Left ventricle myocardium superior (tissue), 1 donor: ENCODE measurements around the gene CACNA2D1. TPM values are rescaled to one million over a fixed set of nuclear protein-coding genes. Genes with fewer than 3 reads are reported as not detected.

ENCODE experiments used
- ATAC-seq: fragments of 200-7000 bp; cut with Tn5 transposase; one replicate; pipeline ENCODE4 v1.9.1; 2020; ENCODE audit warnings: mild to moderate bottlenecking, moderate library complexity
- DNase-seq: peaks from one replicate; pipeline ENCODE4 v3.0.0-alpha.2; 2020
- intact Hi-C: fragments of 100-400 bp; cut with micrococcal nuclease; formaldehyde crosslinking; loops from one replicate; pipeline ENCODE4 v1.11.0; 2022
- total RNA-seq: library from RNA; stranded (reverse); fragmentation: NEBNext Ultra II Directional; extraction: Animal tissue kit (Norgen Biotek cat#: 25700); gene quantifications from one replicate; pipeline ENCODE4 v1.2.1, GENCODE V29; 2021
- donor health status: DM: no; HTN: yes; CAD: no; lungs with severe emphysema.

Gene CACNA2D1
- total RNA-seq, 1 donor from 2014 or later, result 48.1 TPM

DNA sequence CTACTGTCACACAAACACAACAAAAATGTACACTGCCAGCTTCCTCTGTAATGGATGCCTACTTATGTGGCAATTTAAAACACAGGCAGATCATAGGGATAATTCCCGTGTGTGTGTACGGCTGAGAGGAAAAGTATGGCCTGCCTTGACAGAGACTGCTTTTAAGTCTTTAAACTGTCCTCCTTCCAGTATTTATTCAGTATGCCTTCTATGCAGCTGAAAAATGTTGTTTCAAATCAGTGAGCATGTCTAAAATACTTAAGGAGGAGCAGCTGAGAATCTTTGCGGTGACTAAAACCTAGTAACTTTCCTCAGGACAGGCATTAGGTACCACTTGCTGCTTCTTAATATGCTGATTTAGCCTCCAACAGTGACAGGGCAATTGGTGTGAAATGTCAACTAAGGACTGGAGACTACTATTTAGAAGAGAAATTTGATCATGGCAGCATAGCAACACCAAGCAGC, 126.3 kb downstream of the CACNA2D1 start:
- ATAC-seq, result peak; percentile 43
- DNase-seq, result no peak
- intact Hi-C loops, result no loop called here

DNA sequence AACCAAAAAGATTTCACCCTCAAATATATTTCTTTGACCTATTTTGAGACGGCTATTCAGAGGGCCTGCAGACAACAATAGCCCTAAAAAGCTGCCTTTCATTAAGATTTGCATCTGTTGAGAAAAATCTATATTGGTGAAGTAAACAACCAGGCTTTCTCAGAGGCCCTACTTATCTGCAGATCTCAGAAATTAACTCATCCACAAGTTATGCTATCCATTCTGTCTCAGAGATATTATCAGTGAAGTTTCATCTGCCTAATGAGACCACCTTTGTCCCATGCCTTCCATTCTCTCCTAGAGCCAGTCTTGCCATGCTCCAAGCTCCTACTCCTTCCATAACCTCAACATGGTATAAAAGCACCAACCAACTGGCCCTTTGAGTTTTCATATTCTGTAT, 130.3 kb downstream of the CACNA2D1 start:
- ATAC-seq (no peak), DNase-seq (no peak)
- intact Hi-C loops, result no loop called here

DNA sequence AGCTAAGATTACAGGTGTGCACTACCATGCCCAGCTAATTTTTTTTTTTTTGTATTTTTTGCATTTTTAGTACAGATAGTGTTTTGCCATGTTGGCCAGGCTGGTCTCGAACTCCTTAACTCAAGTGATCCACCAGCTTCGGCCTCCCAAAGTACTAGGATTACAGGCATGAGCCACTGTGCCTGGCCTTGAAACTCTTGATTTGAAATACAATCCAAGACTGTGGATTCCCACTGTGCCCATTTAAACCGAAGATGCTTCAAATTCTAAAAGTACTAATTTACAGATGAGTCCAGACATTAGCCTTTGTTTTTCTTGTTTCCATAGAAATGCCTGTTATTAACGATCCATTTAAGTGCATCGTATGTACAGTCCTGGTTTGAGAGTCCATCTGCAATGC, 130.9 kb downstream of the CACNA2D1 start:
- ATAC-seq, result no peak
- intact Hi-C loops, result no loop called here
- no peak for DNase-seq

DNA sequence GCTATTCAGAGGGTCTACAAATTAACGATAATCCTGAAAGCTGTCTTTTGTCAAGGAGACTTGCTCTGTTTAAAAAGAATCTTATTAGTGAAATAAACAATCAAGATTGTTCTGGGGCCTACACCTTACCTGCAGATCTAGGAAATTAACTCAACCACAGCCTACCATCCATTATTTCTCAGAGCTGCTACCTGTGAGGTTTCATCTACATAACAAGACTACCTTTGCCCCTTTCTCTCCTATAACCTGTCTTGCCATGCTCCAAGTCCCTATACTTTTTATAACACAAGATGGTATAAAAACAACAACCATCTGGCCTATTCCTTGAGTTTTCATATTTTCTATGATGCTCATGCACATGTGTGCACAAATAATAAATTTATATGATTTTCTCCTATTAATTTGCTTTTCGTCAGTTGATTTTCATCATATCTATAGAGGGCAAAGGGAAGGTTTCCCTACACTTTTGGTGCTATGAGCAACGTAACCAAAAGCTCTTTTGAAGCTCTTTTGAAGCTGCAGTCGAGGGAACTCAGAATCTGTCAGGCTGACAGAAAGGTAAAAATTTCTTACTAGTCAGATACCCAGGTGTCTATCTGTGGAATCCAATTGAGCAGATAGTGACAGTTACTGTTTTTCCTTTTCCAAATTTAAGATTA, 138.1 kb downstream of the CACNA2D1 start:
- ATAC-seq (no peak), DNase-seq (no peak)
- intact Hi-C loops, result no loop called here

DNA sequence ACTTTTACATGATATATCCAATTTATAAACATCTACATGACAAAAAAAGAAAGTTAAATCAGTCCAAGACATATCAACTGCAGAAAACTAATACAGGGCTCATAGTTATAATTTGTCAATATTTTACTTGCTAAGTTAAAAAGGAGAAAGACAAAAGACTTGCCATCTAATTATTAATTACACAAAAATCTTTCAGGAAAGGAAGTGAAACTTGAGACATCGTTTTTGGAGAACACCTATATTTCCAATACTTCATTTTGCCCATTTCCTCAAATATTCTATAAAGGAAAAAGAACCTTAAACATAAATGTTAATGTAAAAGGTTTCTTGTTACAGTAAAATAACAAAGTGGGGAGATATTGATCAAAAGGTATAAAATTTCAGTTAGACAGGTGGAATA, 148.7 kb downstream of the CACNA2D1 start:
- DNase-seq (no peak), ATAC-seq (no peak)
- intact Hi-C loops, result no loop called here

DNA sequence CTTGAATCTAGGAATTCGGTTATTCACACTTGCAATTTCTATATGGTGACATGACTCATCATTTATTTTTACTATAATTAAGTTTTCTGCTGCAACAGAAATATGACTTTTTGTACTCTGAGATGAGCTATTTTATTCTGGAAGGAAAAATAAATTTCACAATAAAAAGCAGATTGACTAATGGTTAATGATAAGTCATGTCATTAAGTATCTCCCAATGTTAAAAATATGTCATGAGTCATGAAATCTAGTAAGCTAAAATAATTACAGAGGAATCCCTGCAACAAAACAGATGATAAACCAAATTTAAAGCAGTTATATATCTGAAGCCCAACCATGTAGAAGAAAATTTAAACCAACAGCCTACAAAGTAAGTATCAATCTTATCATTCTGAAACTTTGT, 149.2 kb downstream of the CACNA2D1 start:
- no peak for ATAC-seq
- intact Hi-C loops, result no loop called here
- DNase-seq, result no peak

DNA sequence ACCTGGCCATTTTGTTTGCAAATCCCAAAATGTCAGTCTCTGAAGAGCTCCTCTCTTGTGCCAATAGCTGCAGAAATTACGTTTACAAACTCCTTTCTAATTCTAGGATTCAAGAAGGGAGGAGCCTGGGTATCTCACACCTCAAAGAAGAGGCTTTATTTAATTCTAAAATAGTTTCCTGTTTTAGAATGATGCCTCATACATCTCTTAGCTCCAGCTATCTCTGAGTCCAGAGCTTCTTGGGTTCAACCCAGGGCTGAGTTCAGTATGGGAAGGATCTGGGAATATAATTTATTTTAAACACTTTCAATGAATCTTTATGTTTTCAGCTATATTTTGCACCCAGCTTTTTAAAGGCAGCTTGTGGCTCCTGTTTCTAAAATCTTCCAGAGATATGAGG, 150.1 kb downstream of the CACNA2D1 start:
- intact Hi-C loops, result no loop called here

DNA sequence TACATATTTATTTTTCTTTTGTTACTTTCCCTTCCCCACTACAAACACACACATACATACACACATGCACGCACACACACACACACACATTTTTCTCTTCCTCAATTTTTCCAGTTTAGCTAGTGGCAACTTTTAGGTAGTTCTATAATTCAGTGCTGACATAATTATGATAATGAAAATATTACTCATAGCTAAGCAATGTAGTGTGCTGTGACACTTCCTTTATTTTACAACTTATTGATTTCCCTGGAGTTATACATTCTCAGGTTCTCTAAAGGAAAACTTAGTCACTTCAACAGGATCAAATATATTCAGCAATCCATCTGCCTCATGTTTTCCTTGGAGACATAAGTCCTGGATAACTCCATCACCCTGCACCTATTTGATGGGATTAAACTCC, 151.6 kb downstream of the CACNA2D1 start:
- intact Hi-C loops, result no loop called here
- DNase-seq, result no peak
- no peak for ATAC-seq

More for the DNA sequence above, 150.1 kb downstream of the CACNA2D1 start:
- ATAC-seq (peak; percentile 33), DNase-seq (no peak)

DNA sequence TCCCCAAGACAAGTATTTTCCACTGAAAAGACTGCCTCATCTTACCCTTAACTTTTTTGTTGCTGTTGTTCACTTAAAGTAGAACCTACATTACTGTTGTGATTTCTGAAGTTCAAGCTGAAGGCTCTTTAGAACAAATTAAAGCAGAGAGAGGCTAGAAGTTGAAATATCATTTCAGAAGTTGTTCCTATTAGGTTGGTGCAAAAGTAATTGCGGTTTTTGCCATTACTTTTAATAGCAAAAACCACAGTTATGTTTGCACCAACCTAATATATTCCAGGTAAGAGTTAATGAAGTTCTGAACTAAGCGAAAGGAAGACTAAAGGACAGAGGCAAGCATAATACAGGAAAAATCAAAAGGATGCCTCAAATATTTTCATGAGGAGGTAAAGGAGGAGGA, 153.7 kb downstream of the CACNA2D1 start:
- no peak for ATAC-seq
- DNase-seq, result no peak
- intact Hi-C loops, result no loop called here

DNA sequence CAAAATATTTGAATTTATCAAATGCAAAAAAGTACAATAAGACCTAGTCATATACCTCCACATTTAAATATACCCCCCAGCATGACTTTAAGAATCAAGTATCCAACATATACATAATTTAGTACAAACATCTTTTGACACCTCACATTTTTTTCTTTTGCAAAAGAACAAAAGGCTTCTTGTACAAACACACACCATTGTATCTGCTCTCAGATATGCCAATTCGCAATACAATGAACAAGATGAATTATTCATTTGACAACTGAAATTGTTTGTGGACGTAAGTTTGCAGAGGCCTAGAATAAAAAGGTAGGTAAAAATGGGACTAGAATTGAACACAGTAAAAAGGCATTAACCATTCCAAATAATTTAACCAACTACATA, 154.4 kb downstream of the CACNA2D1 start:
- ATAC-seq (no peak), DNase-seq (no peak)
- intact Hi-C loops, result no loop called here

DNA sequence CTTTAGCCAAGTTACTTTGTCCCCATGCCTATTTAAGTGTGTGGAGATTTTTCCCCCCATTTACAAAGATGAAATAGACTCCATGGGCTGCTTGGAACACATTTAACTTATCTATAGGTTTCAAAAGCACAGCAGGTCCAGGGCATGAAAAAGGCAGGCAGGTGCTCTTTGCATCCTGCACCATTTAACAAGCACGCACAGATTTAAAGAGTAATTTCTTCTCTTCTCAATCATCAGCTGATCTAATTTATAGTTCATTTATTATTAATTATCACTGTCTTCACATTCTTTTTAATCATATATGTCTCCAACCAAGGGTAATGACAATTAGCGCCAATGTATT, 156.8 kb downstream of the CACNA2D1 start:
- intact Hi-C loops, result no loop called here
- no peak for DNase-seq
- no peak for ATAC-seq

DNA sequence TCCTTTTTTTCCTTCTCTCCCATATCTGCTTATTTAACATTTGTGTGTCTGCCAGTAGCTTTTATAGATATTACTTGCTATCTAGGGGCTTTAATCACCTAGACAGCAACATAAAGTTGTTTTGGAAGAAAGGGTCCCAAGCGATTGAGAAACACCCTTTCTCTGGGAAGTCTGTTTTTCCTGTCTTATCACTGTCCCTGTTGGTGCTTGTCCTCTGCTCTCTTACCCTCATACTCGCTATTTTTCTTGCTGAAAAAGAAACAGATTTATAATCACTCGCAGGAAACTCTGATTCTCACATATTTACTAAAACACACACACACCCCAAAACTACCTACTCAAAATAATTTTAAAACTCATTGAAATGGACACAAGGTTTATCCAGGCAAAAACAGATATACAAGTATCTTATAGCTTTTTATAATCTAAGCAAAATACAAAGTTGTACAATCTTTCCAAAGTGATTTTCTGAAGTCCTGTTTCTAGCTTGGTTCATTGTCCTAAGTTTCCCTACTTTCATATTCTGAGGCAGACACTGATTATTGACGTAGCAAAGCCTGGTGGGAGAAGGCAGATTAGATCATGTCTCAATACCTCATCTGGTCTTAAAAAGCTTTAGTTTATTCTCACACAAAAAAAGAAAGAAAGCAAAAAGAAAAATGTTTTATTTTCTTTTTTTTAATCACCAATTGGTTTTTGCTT, 157.3 kb downstream of the CACNA2D1 start:
- no peak for DNase-seq
- intact Hi-C loops, result no loop called here
- ATAC-seq, result peak; percentile 71

DNA sequence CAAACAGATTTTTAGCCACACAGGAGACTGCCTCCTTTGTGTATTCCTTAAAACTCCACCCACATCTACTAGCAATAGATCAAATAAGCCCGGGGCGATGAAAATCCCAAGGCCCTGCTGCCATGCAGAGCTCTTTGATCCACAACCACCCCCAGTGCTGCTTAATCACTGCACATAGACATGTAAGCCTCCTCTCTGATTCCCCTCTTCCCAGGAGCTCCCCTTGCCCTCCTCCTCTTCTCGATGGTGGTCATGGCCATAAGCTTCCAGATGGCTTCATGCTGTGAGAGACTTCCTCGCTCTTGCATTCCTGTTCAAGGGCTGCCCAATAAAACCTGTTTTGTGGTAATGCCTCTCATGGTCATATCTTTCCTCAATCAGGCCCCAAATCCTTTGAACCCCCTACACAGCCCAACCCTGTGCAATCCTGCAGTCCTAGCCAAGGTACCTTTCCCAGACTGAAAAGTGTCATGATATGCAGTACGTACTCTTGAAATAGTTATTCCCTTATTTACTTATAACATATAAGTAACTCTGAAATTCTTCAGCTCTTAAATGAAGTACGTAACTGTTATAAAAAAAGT, 158.5 kb downstream of the CACNA2D1 start:
- intact Hi-C loops, result no loop called here
- ATAC-seq (no peak), DNase-seq (no peak)

DNA sequence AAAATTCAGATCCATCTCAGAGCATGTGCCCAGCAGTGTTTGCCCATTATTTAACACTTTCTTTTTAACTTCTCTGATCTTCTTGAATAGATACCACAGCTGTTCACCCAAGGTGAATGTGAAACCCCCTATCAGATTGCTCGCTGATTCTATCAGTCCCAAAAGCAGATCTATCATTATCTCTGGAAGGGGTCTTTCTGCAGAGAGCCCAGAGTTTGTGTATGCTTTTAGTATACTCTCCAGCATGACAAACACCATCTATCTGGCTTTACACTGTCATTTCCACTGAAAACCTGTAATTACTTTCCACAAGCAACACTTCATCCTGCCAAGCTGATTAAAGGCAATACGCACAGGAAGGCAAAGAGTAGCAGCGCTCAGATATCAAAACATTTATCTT, 168.2 kb downstream of the CACNA2D1 start:
- no peak for DNase-seq
- no peak for ATAC-seq
- intact Hi-C loops, result no loop called here

DNA sequence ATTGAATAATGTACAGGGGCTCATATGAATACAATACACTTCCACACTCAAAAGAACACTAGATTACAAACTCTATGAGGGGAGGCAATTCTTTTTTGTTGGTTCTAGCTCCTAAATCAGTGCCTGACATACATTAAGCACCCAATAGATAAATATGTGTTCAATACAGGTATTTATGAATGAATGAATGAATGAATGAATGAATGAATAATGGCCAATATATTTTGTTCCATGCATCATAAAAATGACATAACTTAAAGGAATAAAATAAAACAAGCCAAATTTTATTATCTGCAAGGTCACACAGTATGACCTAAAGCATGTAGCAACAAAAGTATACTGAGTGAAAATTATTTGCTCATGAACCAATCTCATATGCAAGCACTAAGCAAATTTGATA, 168.9 kb downstream of the CACNA2D1 start:
- intact Hi-C loops, result no loop called here
- ATAC-seq (no peak), DNase-seq (no peak)

DNA sequence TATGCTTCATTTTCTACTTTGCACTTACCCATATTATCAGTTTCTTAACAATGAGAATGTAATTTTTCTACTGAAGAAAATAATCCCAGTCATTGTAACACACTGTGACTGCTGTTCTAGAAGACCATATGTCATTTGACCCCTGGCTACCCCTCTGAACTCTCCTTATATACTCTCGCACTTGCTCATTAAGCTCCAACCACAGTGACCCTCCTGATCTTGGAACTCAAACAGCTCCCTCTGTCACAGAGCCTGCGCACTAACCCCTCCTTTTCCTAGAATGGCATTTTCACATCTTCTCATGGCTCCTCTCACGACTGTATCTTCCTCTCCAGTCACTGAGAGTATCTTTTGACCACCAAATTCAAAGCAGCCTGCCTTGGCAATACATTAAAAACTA, 169.7 kb downstream of the CACNA2D1 start:
- ATAC-seq (no peak), DNase-seq (no peak)
- intact Hi-C loops, result no loop called here

DNA sequence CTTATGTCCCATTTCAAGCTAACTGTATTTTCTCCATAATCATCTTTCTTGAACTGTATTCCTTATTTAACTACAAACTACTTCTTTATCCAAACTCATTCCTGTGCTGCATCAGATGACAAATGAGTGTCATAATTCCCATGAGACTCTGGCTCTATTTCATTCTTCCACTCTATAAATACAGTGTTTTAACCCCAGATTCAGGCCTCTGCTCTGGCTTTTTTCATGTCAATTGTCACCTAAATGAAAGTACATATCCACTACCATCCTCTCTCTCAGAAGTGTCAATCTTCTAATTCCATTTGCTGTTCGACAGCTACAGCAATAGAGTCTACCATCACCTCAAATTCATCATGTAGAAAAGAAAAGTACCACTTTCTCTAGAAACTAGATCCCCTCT, 172.7 kb downstream of the CACNA2D1 start:
- ATAC-seq, result no peak
- intact Hi-C loops, result no loop called here
- no peak for DNase-seq

DNA sequence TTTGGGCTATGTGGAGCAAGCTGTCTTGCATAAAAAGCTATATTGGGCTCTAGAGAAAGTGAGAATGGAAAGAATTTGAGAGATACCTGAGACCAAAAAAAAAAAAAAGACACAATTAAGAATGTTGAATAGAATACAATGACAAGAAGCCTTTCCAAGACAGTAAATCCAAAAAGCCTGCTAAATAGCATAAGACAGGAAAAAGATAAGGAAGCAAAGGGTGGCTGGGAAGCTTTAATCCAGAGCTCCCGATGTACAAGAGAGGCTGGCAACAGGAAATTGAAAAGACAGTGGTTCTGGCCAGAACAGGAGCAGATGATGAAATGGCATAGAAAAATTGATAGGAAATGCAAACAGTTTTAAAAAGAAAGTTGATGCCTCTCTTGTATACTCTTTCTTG, 174.9 kb downstream of the CACNA2D1 start:
- ATAC-seq (no peak), DNase-seq (no peak)
- intact Hi-C loops, result no loop called here

DNA sequence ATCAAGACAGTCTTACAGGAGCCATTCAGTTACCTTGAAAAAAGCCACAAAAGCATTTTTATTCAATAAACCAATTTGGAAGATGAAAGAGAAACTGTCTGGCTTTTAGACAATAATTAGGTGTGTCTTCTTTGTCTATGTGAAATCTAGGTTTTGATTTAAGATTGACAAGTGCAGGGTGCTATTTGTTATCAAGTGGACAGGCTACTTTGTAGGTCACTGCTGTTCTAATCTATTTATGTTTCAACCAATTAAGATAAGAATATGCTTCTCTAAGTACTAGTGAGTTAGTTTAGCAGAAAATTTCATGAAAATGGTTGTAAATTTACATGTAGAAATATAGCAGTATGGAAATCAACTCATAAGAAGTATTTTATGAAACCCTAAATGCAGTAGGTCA, 177.5 kb downstream of the CACNA2D1 start:
- intact Hi-C loops, result no loop called here
- no peak for ATAC-seq
- no peak for DNase-seq

DNA sequence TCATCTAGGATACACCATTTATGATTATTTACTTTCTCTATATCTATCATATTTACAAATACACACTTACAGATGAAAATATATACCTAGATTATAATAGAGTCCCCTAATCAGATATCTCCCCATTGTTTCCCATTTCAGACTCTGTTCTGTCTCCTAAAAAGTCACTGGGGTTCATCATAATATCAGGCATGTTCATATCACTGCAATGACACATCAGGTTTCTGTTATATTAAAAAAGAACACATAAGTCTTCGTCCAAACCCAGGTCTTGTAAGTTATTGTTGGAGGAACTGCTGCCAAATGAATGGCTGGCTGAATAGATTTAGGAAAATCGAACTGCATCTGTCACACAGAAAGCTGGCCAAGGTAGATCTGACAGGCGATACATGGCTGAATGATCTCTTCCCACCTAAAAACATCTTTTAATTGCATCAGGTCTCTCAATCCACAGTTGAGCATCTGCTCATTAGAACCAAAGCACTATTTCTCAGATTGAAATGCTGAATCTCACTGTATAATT, 178.7 kb downstream of the CACNA2D1 start:
- no peak for ATAC-seq
- intact Hi-C loops, result no loop called here
- no peak for DNase-seq
